GM12878 (cell line): Measurements from ENCODE around the gene CRTC3. TPM values are rescaled to one million over a fixed set of nuclear protein-coding genes. Genes with fewer than 3 reads are reported as not detected.

Source experiments
- ATAC-seq: fragments of 200-7000 bp; cut with Tn5 transposase; 3 replicates; pipeline ENCODE4 v1.9.1; 2020; ENCODE audit warnings: mild to moderate bottlenecking, moderate library complexity
- BruUV-seq: library from RNA; stranded (reverse); fragments of 400-500 nt; replicated peaks from 2 replicates; lab custom pipeline; 2021; lab: Mats Ljungman, UMichigan
- CTCF ChIA-PET: fragments of 300-600 bp; sonication (Branson Sonifier 250); formaldehyde crosslinking; extraction: SDS; loops from one replicate; lab custom pipeline; 2021; ENCODE audit warnings: inconsistent platforms; lab: Yijun Ruan, JAX
- POLR2A ChIA-PET: fragments of 350-600 bp; formaldehyde crosslinking; extraction: SDS; loops from one replicate; lab custom pipeline; 2021; ENCODE audit warnings: inconsistent platforms; lab: Charles Lee
- RAD21 ChIA-PET: fragments of 300-600 bp; sonication (Branson Sonifier 250); formaldehyde crosslinking; loops from one replicate; lab custom pipeline; 2023; ENCODE audit warnings: antibody characterized with exemption; ENCODE audit not compliant: unreplicated experiment; lab: Charles Lee
- SMC1A ChIA-PET: fragments of 300-600 bp; sonication (Branson Sonifier 250); formaldehyde crosslinking; loops from one replicate; lab custom pipeline; 2023; ENCODE audit not compliant: unreplicated experiment, uncharacterized antibody; lab: Charles Lee
- DNase-seq: peaks from one replicate; pipeline ENCODE4 v3.0.0-alpha.2; 2011; ENCODE audit warnings: low read depth, low spot score
- FAIRE-seq: peaks from 3 replicates; lab custom pipeline; 2011; peaks lifted over from hg19 to GRCh38; lab: Jason Lieb, UNC
- H2AFZ ChIP-seq: 2 replicates; pipeline ENCODE4 v1.6.0; 2011; ENCODE audit warnings: low read depth, low read length, control low read depth; ENCODE audit not compliant: control insufficient read depth
- H3K27ac ChIP-seq: 2 replicates; pipeline ENCODE4 v1.5.1; 2011; ENCODE audit warnings: control low read depth; ENCODE audit not compliant: control insufficient read depth, insufficient read depth
- H3K27me3 ChIP-seq, 2 experiments: replicated peaks in 1 of 2; 2 replicates each; pipeline versions ENCODE4 v1.6.0 to v1.6.1; 2011; ENCODE audit warnings: low read length in 1 of 2; ENCODE audit not compliant: control insufficient read depth in 2 of 2, insufficient read depth in 2 of 2
- H3K36me3 ChIP-seq, 2 experiments: 2 replicates each; pipeline ENCODE4 v1.5.1; 2011; ENCODE audit warnings: low read length in 1 of 2; ENCODE audit not compliant: control insufficient read depth in 2 of 2, insufficient read depth in 2 of 2
- H3K4me1 ChIP-seq: 2 replicates; pipeline ENCODE4 v1.6.1; 2011; ENCODE audit warnings: mild to moderate bottlenecking, low read length, moderate library complexity, mixed read lengths; ENCODE audit not compliant: control insufficient read depth, insufficient read depth
- H3K4me2 ChIP-seq: 2 replicates; pipeline ENCODE4 v1.6.0; 2011; ENCODE audit warnings: control low read depth; ENCODE audit not compliant: control insufficient read depth, insufficient read depth
- H3K4me3 ChIP-seq: fragments of 200-600 bp; sonication (generic); 2 replicates; pipeline ENCODE4 v1.5.1; 2016
- H3K79me2 ChIP-seq: 2 replicates; pipeline ENCODE4 v1.6.0; 2011; ENCODE audit warnings: low read length; ENCODE audit not compliant: control insufficient read depth, insufficient read depth
- H3K9ac ChIP-seq: 2 replicates; pipeline ENCODE4 v1.8.0; 2011; ENCODE audit warnings: low read length, control low read depth, mixed read lengths; ENCODE audit not compliant: control insufficient read depth, insufficient read depth
- H3K9me3 ChIP-seq: replicated peaks from 3 replicates; pipeline ENCODE4 v1.5.1; 2011; ENCODE audit warnings: mild to moderate bottlenecking, low read length; ENCODE audit not compliant: control insufficient read depth, insufficient read depth
- H4K20me1 ChIP-seq: 2 replicates; pipeline ENCODE4 v1.6.0; 2011; ENCODE audit not compliant: control insufficient read depth, insufficient read depth
- BACH1 ChIP-seq: fragments of 450-650 bp; IDR thresholded peaks from 2 replicates; pipeline ENCODE4 v1.6.1; 2017; ENCODE audit warnings: mild to moderate bottlenecking, borderline replicate concordance
- CHD4 ChIP-seq: fragments of 200-600 bp; sonication (generic); IDR thresholded peaks from 2 replicates; pipeline ENCODE4 v1.6.1; 2016; ENCODE audit warnings: mild to moderate bottlenecking
- CREB1 ChIP-seq: IDR thresholded peaks from 2 replicates; pipeline ENCODE4 v1.6.1; 2012; ENCODE audit warnings: low read depth, mild to moderate bottlenecking, inconsistent platforms
- KAT2A ChIP-seq: conservative IDR thresholded peaks from 2 replicates; pipeline ENCODE4 v1.6.1; 2011; ENCODE audit warnings: low read depth, low read length; ENCODE audit not compliant: control insufficient read depth
- PML ChIP-seq: IDR thresholded peaks from 2 replicates; pipeline ENCODE4 v1.6.1; 2012; ENCODE audit warnings: low read length, inconsistent platforms
- RBBP5 ChIP-seq: fragments of 200-600 bp; sonication (generic); conservative IDR thresholded peaks from 2 replicates; pipeline ENCODE4 v1.6.1; 2016
- SREBF1 ChIP-seq: IDR thresholded peaks from 2 replicates; pipeline ENCODE4 v1.6.1; 2012; ENCODE audit warnings: mild to moderate bottlenecking, low read length
- WRNIP1 ChIP-seq: IDR thresholded peaks from 2 replicates; pipeline ENCODE4 v1.6.1; 2011; ENCODE audit warnings: low read depth, low read length, improper control_type of control experiment, borderline replicate concordance
- ZBED1 ChIP-seq: IDR thresholded peaks from 2 replicates; pipeline ENCODE4 v1.6.1; 2016; ENCODE audit warnings: borderline replicate concordance
- ZNF207 ChIP-seq: fragments of 450-650 bp; IDR thresholded peaks from 2 replicates; pipeline ENCODE4 v1.6.1; 2014; ENCODE audit warnings: antibody characterized with exemption, mild to moderate bottlenecking, borderline replicate concordance
- WGBS: methylation state at CpG from one replicate; pipeline ENCODE4 v1.1.6; 2016; ENCODE audit warnings: low lambda C conversion rate; ENCODE audit not compliant: insufficient replicate concordance, insufficient coverage; ENCODE audit errors: missing lambda C conversion rate; 5-methylcytosine and 5-hydroxymethylcytosine counted together
- in situ Hi-C: fragments of 300-500 bp; cut with MboI; formaldehyde crosslinking; loops from 9 replicates; pipeline ENCODE4 v1.14.3; 2018; ENCODE audit warnings: mixed read lengths
- intact Hi-C: fragments of 100-400 bp; cut with micrococcal nuclease; formaldehyde crosslinking; loops from one replicate; pipeline ENCODE4 v1.14.2; 2022; ENCODE audit not compliant: unreplicated experiment
- polyA plus RNA-seq, 11 experiments: library from polyadenylated mRNA; depleted of rRNA in 4 of 11; unstranded in 6 of 11; stranded (reverse) in 5 of 11; fragments of >200 nt; fragmentation: Nextera tagmentation in 4 of 11; fragmentation: Illumina TruSeq in 1 of 11; extraction: Ambion mirVana in 4 of 11; extraction: Trizol in 1 of 11; gene quantifications; 1 replicate in 1 of 11; 2 replicates in 10 of 11; pipeline versions ENCODE4 v1.2.1 to v1.2.3, GENCODE V29; 2011 to 2016; ENCODE audit warnings: inconsistent platforms in 2 of 11, missing spikeins in 2 of 11, low read depth in 1 of 11
- total RNA-seq, 4 experiments: library from RNA; depleted of rRNA in 3 of 4; stranded (reverse); fragments of >200 nt in 3 of 4; fragmentation: Illumina TruSeq in 1 of 4; extraction: Trizol in 1 of 4; gene quantifications; 2 replicates each; pipeline versions ENCODE4 v1.2.1 to v1.2.3, GENCODE V29; 2013 to 2021
- TF ChIP-seq, protein P1 (sequence below): fragments of 450-650 bp; IDR thresholded peaks from 2 replicates; pipeline ENCODE4 v1.6.1; 2016; ENCODE audit warnings: mild to moderate bottlenecking
- TF ChIP-seq, protein P2 (sequence below): IDR thresholded peaks from 2 replicates; pipeline ENCODE4 v1.6.1; 2012; ENCODE audit warnings: mild to moderate bottlenecking, low read depth, low read length
- TF ChIP-seq, protein P3 (sequence below): IDR thresholded peaks from 2 replicates; pipeline ENCODE4 v1.6.1; 2011; ENCODE audit warnings: borderline replicate concordance, low read depth, mild to moderate bottlenecking, moderate library complexity, low read length; ENCODE audit not compliant: insufficient read depth, poor library complexity, severe bottlenecking

Gene CRTC3
- total and polyA plus RNA-seq, 10 of the 15 experiments (the other 5 are each of a cell fraction or from before 2014, with no cell fraction given) = 3.5 to 36.9 (median 18.9) TPM

DNA sequence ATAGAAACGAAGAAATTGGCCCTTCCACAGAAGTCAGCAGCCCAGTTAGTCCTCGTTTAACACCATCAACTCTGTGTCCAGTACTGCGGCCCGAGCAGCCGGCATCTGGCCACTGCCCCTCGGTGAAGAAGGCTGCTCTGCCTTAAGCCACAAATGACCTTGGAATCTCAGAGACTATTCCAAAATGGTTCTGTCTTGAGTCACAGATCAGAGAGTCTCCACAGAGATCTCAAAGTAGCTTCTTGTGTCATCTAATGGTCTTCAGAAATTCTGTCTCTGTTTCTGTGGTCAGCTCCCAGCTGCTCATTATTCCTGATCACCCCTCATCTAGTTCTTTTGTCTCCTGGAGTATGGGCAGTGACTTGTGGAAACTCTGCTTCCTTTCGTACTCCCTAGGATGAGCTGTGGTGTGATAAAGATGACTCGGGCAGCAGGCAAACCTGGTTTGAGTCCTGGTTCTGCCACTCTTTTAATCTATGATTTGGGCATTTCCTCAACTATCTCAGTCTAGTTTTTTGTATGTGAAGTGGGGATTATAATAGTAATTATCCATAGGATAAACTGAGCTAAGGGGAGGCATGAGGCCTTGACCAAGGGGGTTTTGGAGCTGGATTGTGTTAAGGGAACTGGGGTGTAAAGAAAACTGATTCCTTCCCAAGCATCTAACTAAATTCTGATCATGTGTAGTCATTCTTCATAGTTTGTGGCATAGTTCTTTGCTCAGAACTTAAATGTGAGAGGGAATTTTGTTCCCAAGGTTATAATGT lies 22.6 kb downstream of the CRTC3 start:
- CTCF ChIA-PET = interaction anchor here (0.9 kb wide), 2 partner anchors 9 to 22 kb away, joined by 3 read pairs; no protein-coding TSS in a partner anchor
- no TSS peak for BruUV-seq
- no peaks in the 10 kb centered on the region for H4K20me1 ChIP-seq
- H3K27me3 ChIP-seq = no peaks in the 10 kb centered on the region
- WGBS = 96% methylated on average over 8 of the region's 8 CpGs
- no peaks in the 10 kb centered on the region for H3K9me3 ChIP-seq
- intact Hi-C loops = no loop called here
- H3K36me3 ChIP-seq = peaks cover 1 to 11% of the 10 kb centered on the region in 2 experiments; a peak in 3 of 4 replicates
- SMC1A ChIA-PET = no interaction called here
- peaks cover 19% of the 10 kb centered on the region for H3K4me1 ChIP-seq
- no peak overlapping the region for H3K27ac ChIP-seq
- POLR2A ChIA-PET = interaction anchor here (1.3 kb wide), 1 partner anchor 13 kb away, joined by 4 read pairs; no protein-coding TSS in a partner anchor
- RAD21 ChIA-PET = interaction anchor here (1.2 kb wide), 1 partner anchor 21 kb away, joined by 5 read pairs; no protein-coding TSS in a partner anchor
- H2AFZ ChIP-seq = no peak overlapping the region
- no peak for ATAC-seq
- FAIRE-seq = no peak
- no peak overlapping the region for H3K4me3 ChIP-seq
- DNase-seq = no peak
- in situ Hi-C loops = no loop called here
- H3K79me2 ChIP-seq = peaks cover 10% of the 10 kb centered on the region
- no peak overlapping the region for H3K9ac ChIP-seq
- no peak overlapping the region for H3K4me2 ChIP-seq
- TF ChIP-seq, protein P1, sequence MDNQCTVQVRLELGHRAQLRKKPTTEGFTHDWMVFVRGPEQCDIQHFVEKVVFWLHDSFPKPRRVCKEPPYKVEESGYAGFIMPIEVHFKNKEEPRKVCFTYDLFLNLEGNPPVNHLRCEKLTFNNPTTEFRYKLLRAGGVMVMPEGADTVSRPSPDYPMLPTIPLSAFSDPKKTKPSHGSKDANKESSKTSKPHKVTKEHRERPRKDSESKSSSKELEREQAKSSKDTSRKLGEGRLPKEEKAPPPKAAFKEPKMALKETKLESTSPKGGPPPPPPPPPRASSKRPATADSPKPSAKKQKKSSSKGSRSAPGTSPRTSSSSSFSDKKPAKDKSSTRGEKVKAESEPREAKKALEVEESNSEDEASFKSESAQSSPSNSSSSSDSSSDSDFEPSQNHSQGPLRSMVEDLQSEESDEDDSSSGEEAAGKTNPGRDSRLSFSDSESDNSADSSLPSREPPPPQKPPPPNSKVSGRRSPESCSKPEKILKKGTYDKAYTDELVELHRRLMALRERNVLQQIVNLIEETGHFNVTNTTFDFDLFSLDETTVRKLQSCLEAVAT = no peak
- no peak for TF ChIP-seq KAT2A
- TF ChIP-seq PML = no peak
- no peak for TF ChIP-seq CREB1
- no peak for TF ChIP-seq SREBF1
- no peak for TF ChIP-seq WRNIP1
- TF ChIP-seq ZBED1 = no peak
- TF ChIP-seq, protein P2, sequence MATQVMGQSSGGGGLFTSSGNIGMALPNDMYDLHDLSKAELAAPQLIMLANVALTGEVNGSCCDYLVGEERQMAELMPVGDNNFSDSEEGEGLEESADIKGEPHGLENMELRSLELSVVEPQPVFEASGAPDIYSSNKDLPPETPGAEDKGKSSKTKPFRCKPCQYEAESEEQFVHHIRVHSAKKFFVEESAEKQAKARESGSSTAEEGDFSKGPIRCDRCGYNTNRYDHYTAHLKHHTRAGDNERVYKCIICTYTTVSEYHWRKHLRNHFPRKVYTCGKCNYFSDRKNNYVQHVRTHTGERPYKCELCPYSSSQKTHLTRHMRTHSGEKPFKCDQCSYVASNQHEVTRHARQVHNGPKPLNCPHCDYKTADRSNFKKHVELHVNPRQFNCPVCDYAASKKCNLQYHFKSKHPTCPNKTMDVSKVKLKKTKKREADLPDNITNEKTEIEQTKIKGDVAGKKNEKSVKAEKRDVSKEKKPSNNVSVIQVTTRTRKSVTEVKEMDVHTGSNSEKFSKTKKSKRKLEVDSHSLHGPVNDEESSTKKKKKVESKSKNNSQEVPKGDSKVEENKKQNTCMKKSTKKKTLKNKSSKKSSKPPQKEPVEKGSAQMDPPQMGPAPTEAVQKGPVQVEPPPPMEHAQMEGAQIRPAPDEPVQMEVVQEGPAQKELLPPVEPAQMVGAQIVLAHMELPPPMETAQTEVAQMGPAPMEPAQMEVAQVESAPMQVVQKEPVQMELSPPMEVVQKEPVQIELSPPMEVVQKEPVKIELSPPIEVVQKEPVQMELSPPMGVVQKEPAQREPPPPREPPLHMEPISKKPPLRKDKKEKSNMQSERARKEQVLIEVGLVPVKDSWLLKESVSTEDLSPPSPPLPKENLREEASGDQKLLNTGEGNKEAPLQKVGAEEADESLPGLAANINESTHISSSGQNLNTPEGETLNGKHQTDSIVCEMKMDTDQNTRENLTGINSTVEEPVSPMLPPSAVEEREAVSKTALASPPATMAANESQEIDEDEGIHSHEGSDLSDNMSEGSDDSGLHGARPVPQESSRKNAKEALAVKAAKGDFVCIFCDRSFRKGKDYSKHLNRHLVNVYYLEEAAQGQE = no peak
- TF ChIP-seq BACH1 = no peak
- TF ChIP-seq CHD4 = no peak
- TF ChIP-seq RBBP5 = no peak
- TF ChIP-seq, protein P3, sequence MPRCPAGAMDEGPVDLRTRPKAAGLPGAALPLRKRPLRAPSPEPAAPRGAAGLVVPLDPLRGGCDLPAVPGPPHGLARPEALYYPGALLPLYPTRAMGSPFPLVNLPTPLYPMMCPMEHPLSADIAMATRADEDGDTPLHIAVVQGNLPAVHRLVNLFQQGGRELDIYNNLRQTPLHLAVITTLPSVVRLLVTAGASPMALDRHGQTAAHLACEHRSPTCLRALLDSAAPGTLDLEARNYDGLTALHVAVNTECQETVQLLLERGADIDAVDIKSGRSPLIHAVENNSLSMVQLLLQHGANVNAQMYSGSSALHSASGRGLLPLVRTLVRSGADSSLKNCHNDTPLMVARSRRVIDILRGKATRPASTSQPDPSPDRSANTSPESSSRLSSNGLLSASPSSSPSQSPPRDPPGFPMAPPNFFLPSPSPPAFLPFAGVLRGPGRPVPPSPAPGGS = no peak
- no peak for TF ChIP-seq ZNF207
